Mucosa of rectum (tissue), 2 donors: Measurements from ENCODE around the gene CALB2.

Experiments
- H3K27ac ChIP-seq, 2 donors: one replicate each; pipeline ENCODE4 v1.7.0; 2013; ENCODE audit warnings: inconsistent platforms in 2 of 2, low read depth in 2 of 2, low read length in 2 of 2
- H3K27me3 ChIP-seq, 2 donors: one replicate each; pipeline ENCODE4 v1.7.0; 2013; ENCODE audit warnings: low read length in 2 of 2; ENCODE audit not compliant: control insufficient read depth in 2 of 2, insufficient read depth in 2 of 2
- H3K36me3 ChIP-seq, 2 donors: one replicate each; pipeline ENCODE4 v1.7.0; 2013; ENCODE audit warnings: low read length in 2 of 2; ENCODE audit not compliant: control insufficient read depth in 2 of 2, insufficient read depth in 2 of 2
- H3K4me1 ChIP-seq, 2 donors: one replicate each; pipeline ENCODE4 v1.7.0; 2013; ENCODE audit warnings: low read length in 2 of 2, mild to moderate bottlenecking in 1 of 2; ENCODE audit not compliant: control insufficient read depth in 2 of 2, insufficient read depth in 2 of 2
- H3K4me3 ChIP-seq, 2 donors: one replicate each; pipeline ENCODE4 v1.7.0; 2013; ENCODE audit warnings: low read length in 2 of 2
- H3K9ac ChIP-seq, 2 donors: one replicate each; pipeline ENCODE4 v1.7.0; 2013; ENCODE audit warnings: low read length in 2 of 2, low read depth in 1 of 2, mild to moderate bottlenecking in 1 of 2
- H3K9me3 ChIP-seq, 2 donors: one replicate each; pipeline ENCODE4 v1.7.0; 2013; ENCODE audit warnings: low read length in 2 of 2; ENCODE audit not compliant: control insufficient read depth in 2 of 2
- donor health status: healthy.
- donor health status: Normal muscosa, but diverticular disease.

The CALB2 gene

DNA sequence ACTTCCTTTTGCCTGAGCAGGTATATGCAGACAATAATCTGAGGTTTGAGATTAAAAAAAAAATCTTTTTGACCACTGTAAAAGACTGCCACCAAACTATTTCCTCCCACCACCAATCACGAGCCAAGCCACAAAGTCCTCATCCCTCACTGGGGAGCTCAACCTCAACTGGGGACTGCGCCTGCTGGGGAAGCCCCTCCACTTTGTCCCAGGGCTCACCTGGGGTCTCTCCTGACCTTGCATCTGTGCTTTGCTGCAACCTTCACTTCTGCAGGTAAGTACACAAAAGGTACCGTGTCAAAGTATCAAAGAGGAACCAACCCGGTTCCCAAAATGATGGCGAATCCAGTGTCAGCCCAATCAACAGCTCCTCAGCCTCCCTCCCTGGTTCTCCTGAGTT is 47.8 kb downstream of the CALB2 start:
- Histone ChIP-seq H3K27ac (no peak overlapping the region), H3K36me3 (no peaks in the 10 kb centered on the region), H3K9ac (no peak overlapping the region), H3K9me3 (no peaks in the 10 kb centered on the region), H3K4me3 (no peak overlapping the region), H3K4me1 (no peaks in the 10 kb centered on the region), H3K27me3 (peaks cover 0 to 3% of the 10 kb centered on the region in 2 donors)

DNA sequence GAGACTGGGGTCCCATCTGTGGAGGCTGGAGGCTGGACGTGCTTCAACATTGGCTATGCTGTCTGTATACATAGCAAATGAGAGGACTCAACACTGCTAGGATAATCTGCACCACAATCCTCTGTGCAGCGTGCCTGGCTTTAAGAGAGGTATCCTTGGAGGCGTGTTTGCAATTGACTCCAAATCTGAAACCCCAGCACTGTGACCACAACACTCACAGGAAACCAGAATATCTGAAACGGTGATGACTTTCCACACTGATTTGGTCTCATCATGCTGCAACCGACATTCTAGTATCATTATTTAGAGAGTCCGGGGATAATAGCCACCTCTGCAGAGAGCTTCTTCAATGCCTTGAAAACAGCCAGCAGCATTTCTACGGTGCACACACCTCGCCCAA is 48.2 kb downstream of the CALB2 start:
- H3K4me1 ChIP-seq = no peaks in the 10 kb centered on the region
- H3K27me3 ChIP-seq = peaks cover 0 to 3% of the 10 kb centered on the region in 2 donors

DNA sequence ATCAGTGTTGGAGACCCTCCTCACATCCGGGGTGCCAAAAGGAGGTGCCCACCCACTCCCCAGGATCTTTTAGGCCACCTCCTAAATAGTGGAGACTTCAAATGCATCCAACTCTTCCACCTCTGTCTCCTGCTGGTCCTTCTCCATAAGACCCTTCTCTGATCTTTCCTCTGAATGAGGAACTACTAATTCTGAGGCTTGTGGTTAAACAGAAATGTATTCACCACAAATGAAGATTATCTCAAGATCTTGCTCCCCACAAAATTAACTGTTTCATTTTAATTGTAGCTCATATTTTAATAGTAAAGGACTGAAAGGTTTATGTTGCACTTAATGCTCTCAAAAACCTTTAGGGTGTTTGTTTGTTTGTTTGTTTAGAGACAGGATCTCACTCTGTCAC is 49.2 kb downstream of the CALB2 start:
- no peak overlapping the region for H3K4me3 ChIP-seq
- H3K4me1 ChIP-seq = no peaks in the 10 kb centered on the region
- H3K9ac ChIP-seq = no peak overlapping the region
- no peak overlapping the region for H3K27ac ChIP-seq
- no peaks in the 10 kb centered on the region for H3K36me3 ChIP-seq
- H3K9me3 ChIP-seq = no peaks in the 10 kb centered on the region
- peaks cover 0 to 3% of the 10 kb centered on the region in 2 donors for H3K27me3 ChIP-seq

More for the DNA sequence above, 48.2 kb downstream of the CALB2 start:
- Histone ChIP-seq H3K9ac (no peak overlapping the region), H3K4me3 (no peak overlapping the region), H3K27ac (no peak overlapping the region), H3K36me3 (no peaks in the 10 kb centered on the region), H3K9me3 (no peaks in the 10 kb centered on the region)

DNA sequence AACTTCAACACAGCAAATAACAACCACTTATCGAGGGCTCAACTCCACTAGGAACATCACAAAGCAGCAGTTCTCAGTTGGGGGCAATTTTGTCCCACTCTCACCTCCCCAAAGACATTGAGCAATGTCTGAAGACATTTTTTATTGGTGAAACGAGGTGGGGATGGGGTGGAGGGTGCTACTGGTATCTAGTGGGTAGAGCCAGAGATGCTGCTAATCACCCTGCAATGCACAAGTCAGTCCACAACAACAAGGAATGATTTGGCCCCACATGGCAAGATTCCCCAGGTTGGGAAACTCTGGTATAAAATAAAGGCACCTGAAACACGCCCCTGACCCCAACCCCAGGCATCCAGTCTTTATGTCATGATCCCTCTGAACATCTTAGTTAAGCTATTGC is 50.0 kb downstream of the CALB2 start:
- H3K4me1 ChIP-seq = no peaks in the 10 kb centered on the region
- no peaks in the 10 kb centered on the region for H3K36me3 ChIP-seq
- H3K9me3 ChIP-seq = no peaks in the 10 kb centered on the region
- H3K4me3 ChIP-seq = no peak overlapping the region
- no peak overlapping the region for H3K9ac ChIP-seq
- no peak overlapping the region for H3K27ac ChIP-seq
- peaks cover 0 to 3% of the 10 kb centered on the region in 2 donors for H3K27me3 ChIP-seq

DNA sequence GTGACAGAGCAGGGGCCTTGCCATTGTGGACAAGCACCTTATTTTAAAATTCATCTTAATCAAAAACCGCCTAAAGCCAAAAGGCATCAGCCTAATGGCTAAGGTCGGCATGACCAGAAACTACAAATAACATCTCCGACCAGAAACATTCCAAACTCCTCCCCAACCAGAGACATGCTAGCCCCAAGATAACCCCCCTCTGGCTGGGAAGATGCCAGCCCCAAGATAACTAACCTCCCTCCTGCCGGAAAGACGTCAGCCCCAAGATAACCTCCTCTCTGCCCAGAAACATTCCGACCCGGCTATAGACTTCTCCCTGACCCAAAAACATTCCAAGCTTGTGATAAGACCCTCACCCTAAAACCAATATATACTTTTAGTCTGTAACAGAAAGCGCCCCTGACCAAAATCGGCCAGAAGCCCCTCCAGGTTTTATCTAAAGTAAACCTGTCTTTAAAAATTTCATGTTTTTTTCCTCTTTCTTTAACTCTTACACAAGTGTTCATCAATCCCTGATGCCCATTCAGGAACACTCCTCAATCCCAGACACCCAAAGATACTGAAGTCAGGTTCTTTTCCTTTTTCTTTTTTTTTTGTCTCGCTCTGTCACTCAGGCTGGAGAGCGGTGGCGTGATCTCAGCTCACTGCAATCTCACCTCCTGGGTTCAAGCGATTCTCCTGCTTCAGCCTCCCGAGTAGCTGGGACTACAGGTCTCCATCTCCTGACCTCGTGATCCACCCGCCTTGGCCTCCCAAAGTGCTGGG is 50.7 kb downstream of the CALB2 start:
- no peaks in the 10 kb centered on the region for H3K36me3 ChIP-seq
- H3K9me3 ChIP-seq = no peaks in the 10 kb centered on the region
- no peak overlapping the region for H3K9ac ChIP-seq
- peaks cover 0 to 3% of the 10 kb centered on the region in 2 donors for H3K27me3 ChIP-seq
- H3K4me1 ChIP-seq = no peaks in the 10 kb centered on the region
- H3K27ac ChIP-seq = no peak overlapping the region
- no peak overlapping the region for H3K4me3 ChIP-seq

DNA sequence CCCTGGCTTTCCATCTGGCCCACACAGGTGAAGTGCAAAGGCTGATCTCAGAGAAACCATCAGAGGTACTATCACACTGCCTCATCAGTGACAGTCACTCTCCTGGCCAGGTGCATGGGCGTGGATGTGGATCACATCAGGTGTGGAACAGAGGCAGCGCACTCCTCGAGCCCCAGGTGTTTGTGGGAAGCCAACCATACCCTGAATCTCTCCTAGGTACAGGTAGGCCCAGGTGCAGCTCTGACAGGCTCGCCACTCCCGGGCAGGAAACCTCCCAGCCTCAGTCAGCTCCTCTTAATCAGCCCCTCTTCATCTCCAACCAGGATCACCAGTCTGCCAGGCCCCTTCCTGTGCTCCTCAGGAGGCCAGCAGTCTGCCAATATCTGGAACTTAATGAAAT is 51.6 kb downstream of the CALB2 start:
- Histone ChIP-seq H3K27ac (no peak overlapping the region), H3K9ac (no peak overlapping the region), H3K4me3 (no peak overlapping the region), H3K9me3 (no peaks in the 10 kb centered on the region), H3K27me3 (peaks cover 0 to 3% of the 10 kb centered on the region in 2 donors), H3K36me3 (no peaks in the 10 kb centered on the region), H3K4me1 (no peaks in the 10 kb centered on the region)

DNA sequence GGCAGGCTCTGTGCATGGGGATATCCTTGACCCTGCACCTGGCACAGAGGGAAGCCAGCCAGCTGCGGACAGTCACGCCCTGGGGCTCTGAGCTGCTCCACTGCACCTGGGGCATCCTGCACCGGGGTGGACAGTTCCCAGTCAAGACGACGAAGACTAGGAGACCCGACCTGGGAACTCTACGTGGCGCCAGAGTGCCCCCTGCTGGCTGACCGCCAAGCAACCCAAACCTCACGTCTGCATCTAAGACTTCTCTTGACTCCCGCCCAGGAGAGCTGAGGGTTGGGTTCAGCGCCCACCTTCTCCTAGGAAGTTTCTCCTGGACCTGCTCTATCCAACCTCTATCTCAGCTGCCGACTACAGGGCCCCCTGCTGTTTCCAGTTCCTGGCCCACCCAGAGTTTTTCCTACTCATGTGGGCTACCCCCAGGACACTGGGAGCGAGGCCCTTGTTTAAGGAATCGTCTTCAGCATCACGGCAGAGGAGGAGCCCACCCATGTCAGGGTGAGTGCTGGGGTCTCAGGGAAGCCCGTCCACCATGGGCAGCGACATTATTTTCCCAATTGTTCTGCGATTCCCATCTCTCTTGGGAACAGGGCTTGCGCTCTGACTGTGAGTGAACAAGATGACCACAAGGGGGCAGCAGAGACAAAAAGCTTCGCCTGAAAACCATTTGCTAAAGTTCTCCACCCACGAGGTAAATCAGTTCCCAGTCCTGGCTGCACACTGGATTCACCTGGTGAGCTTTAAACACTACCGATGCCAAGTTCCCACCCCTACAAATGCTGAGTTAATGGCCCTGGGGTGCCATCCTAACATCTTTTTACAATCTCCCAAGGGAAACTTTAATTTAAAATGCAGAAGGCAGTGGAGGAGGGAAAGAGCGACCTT is 54.0 kb downstream of the CALB2 start:
- H3K27me3 ChIP-seq = peaks cover 4 to 6% of the 10 kb centered on the region in 2 donors
- no peak overlapping the region for H3K4me3 ChIP-seq
- H3K4me1 ChIP-seq = no peaks in the 10 kb centered on the region

DNA sequence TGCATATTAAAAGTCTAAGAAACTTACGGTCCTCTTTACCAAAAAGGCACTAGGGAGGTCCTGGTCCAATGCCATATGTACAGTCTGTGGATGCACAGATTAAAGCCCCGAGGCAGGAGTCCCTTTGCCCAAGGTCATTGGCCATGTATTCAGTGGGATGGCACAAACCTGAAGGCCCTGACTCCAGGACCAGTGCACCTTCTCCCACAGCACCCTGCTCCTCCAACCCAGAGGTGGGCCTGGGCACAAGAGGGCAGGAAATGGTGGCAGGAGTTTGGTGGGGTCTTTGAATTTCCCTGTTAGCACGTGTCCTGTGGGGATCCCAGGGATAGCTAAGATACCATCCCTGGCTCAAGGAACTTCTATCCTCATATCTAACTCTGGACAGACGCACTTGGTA is 54.8 kb downstream of the CALB2 start:
- Histone ChIP-seq H3K36me3 (no peaks in the 10 kb centered on the region), H3K4me3 (no peak overlapping the region), H3K9me3 (no peaks in the 10 kb centered on the region), H3K27ac (no peak overlapping the region), H3K9ac (no peak overlapping the region), H3K27me3 (peaks cover 4 to 6% of the 10 kb centered on the region in 2 donors), H3K4me1 (no peaks in the 10 kb centered on the region)

More for the DNA sequence above, 54.0 kb downstream of the CALB2 start:
- Histone ChIP-seq H3K9me3 (no peaks in the 10 kb centered on the region), H3K9ac (no peak overlapping the region), H3K36me3 (no peaks in the 10 kb centered on the region), H3K27ac (no peak overlapping the region)

DNA sequence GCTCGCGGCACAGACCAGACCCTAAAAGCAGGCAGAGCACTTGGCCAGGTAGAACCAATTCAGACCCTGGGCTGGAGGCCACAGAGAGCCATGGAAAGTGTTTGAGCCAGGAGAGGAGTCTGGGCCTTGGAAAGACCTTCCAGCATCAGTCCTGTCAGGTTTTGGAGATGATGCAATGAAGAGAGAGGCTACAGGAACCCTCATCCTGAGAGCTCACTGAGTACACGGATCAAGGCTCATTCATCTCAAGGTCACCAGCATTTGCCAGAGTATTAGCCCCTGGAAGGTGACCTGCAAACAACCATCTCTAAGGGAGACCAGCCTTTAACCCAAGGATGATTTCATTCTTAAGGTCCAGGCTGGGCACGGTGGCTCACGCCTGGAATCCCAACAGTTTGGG is 55.5 kb downstream of the CALB2 start:
- H3K4me3 ChIP-seq = no peak overlapping the region
- H3K27me3 ChIP-seq = peaks cover 4 to 5% of the 10 kb centered on the region in 2 donors
- no peaks in the 10 kb centered on the region for H3K9me3 ChIP-seq
- H3K9ac ChIP-seq = no peak overlapping the region
- no peak overlapping the region for H3K27ac ChIP-seq
- H3K36me3 ChIP-seq = no peaks in the 10 kb centered on the region
- no peaks in the 10 kb centered on the region for H3K4me1 ChIP-seq

DNA sequence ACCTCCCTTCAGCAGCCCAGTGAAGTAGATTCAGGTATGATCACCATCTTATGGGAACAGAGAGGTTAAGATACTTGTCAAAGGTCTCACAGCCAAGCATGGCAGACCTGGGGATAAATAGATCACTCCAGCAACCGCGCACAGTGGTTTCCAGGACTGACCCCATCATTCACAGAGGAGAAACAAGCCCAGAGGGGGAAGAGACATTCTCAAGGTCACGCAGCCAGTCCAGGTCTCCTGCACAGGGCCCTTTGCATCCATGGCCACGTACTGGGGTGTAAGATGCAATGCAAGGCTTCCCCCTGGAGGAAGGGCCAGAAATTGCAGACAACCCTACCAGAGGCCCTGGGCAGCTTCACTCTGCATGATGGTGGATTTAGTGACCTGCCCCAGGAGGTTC is 63.4 kb downstream of the CALB2 start:
- Histone ChIP-seq H3K36me3 (no peaks in the 10 kb centered on the region), H3K9ac (no peak overlapping the region), H3K27ac (no peak overlapping the region), H3K27me3 (peaks cover 0 to 10% of the 10 kb centered on the region in 2 donors), H3K4me3 (no peak overlapping the region), H3K4me1 (no peaks in the 10 kb centered on the region), H3K9me3 (no peaks in the 10 kb centered on the region)
